Mammary epithelial cell (primary cell): Measurements from ENCODE around the gene PTPRC.

Experiments
- CTCF ChIP-seq, 2 donors: IDR thresholded peaks in 1 of 2; conservative IDR thresholded peaks in 1 of 2; 2 replicates each; pipeline ENCODE4 v1.5.1; 2011 to 2012; ENCODE audit warnings: inconsistent platforms in 2 of 2, low read length in 2 of 2, mild to moderate bottlenecking in 2 of 2, control low read depth in 1 of 2, low read depth in 1 of 2; ENCODE audit not compliant: insufficient read depth in 1 of 2; ENCODE audit errors: extremely low read depth in 1 of 2
- EZH2 ChIP-seq: IDR thresholded peaks from 2 replicates; pipeline ENCODE4 v1.6.1; 2012; ENCODE audit warnings: low read length, inconsistent platforms, borderline replicate concordance

GRCh38 chr1:198806861-198807260 lies 168.0 kb downstream of the PTPRC start:
- TF ChIP-seq CTCF (conservative IDR thresholded peaks at IDR 0.05 in 1 of 2, IDR thresholded peaks at IDR 0.05 in 1 of 2; ENCODE audit: extremely low read depth in 1 of 2, insufficient read depth in 1 of 2, low read depth in 1 of 2, low read length in 2 of 2) (no peak), EZH2 (no peak)
